ENCODE data around the gene B4GALT7. TPM values are rescaled to one million over a fixed set of nuclear protein-coding genes. Genes with fewer than 3 reads are reported as not detected.
A peak's percentile ranks its signal among the peaks of the same experiment; 100 is the strongest.

Gene B4GALT7
- total RNA-seq, 8 experiments from 2014 or later = 19.6 to 37.5 (median 25.4) TPM

- Histone ChIP-seq H3K27ac (no peak overlapping the region), H3K4me3 (no peak overlapping the region), H3K4me1 (replicated peaks in 1 of 2) (no peaks in the 10 kb centered on the region)
- in situ Hi-C loops (cut with MboI; ENCODE audit: low pct_unique_long_range_greater_than_20kb in 2 of 9, low sequenced_read_pairs in 9 of 9, unreplicated experiment in 9 of 9) = no loop called here
- WGBS, 10 experiments = 20 to 83% (median 63%) methylated on average over 1 to 2 of the region's 2 CpGs; no CpG with 5 or more reads in 4 of the 10 experiments
- no peak for ATAC-seq (replicated peaks in 6 of 8)
These were observed 30.0 kb upstream of the B4GALT7 start for GRCh38 chr5:177569894-177570293.

- ATAC-seq (replicated peaks in 6 of 8) = no peak
- no peaks in the 10 kb centered on the region for H3K4me1 ChIP-seq (replicated peaks in 1 of 2)
- in situ Hi-C loops (cut with MboI; ENCODE audit: low pct_unique_long_range_greater_than_20kb in 2 of 9, low sequenced_read_pairs in 9 of 9, unreplicated experiment in 9 of 9) = no loop called here
These were observed 24.4 kb upstream of the B4GALT7 start for GRCh38 chr5:177575488-177575887.

GRCh38 chr5:177576169-177576568 is 23.8 kb upstream of the B4GALT7 start:
- no peak overlapping the region for H3K27ac ChIP-seq
- no peaks in the 10 kb centered on the region for H3K4me1 ChIP-seq (replicated peaks in 1 of 2)
- no peak overlapping the region for H3K4me3 ChIP-seq
- ATAC-seq (replicated peaks in 6 of 8) = no peak
- in situ Hi-C loops (cut with MboI; ENCODE audit: low pct_unique_long_range_greater_than_20kb in 2 of 9, low sequenced_read_pairs in 9 of 9, unreplicated experiment in 9 of 9) = no loop called here
- WGBS, 10 experiments = 45 to 100% (median 71%) methylated on average over 1 to 7 of the region's 10 CpGs; no CpG with 5 or more reads in 2 of the 10 experiments

More at GRCh38 chr5:177575488-177575887, 24.4 kb upstream of the B4GALT7 start:
- Histone ChIP-seq H3K4me3 (no peak overlapping the region), H3K27ac (no peak overlapping the region)
- WGBS, 10 experiments = 13 to 63% (median 40%) methylated on average over 1 of the region's 1 CpG; no CpG with 5 or more reads in 6 of the 10 experiments

- no peak for ATAC-seq (replicated peaks in 6 of 8)
- Histone ChIP-seq H3K4me1 (replicated peaks in 1 of 2) (no peaks in the 10 kb centered on the region), H3K4me3 (no peak overlapping the region), H3K27ac (no peak overlapping the region)
- in situ Hi-C loops (cut with MboI; ENCODE audit: low pct_unique_long_range_greater_than_20kb in 2 of 9, low sequenced_read_pairs in 9 of 9, unreplicated experiment in 9 of 9) = no loop called here
- WGBS, 10 experiments = 47 to 100% (median 87%) methylated on average over 1 to 8 of the region's 8 CpGs; no CpG with 5 or more reads in 2 of the 10 experiments
These were observed 21.6 kb upstream of the B4GALT7 start for GRCh38 chr5:177578316-177578715.

GRCh38 chr5:177588413-177588909 is 11.5 kb upstream of the B4GALT7 start:
- no peak overlapping the region for H3K27ac ChIP-seq
- no peak for ATAC-seq (replicated peaks in 6 of 8)
- no peak overlapping the region for H3K4me3 ChIP-seq
- in situ Hi-C loops (cut with MboI; ENCODE audit: low pct_unique_long_range_greater_than_20kb in 2 of 9, low sequenced_read_pairs in 9 of 9, unreplicated experiment in 9 of 9) = no loop called here
- peaks cover 6 to 7% of the 10 kb centered on the region in 2 donors for H3K4me1 ChIP-seq (replicated peaks in 1 of 2)
- WGBS, 10 experiments = 7 to 83% (median 36%) methylated on average over 2 to 12 of the region's 13 CpGs

GRCh38 chr5:177590406-177590805 is 9.5 kb upstream of the B4GALT7 start:
- ATAC-seq (replicated peaks in 6 of 8) = no peak
- 0 to 83% (median 77%) methylated on average over 1 of the region's 1 CpG; no CpG with 5 or more reads in 3 of the 10 experiments for WGBS, 10 experiments
- in situ Hi-C loops (cut with MboI; ENCODE audit: low pct_unique_long_range_greater_than_20kb in 2 of 9, low sequenced_read_pairs in 9 of 9, unreplicated experiment in 9 of 9) = no loop called here
- Histone ChIP-seq H3K27ac (no peak overlapping the region), H3K4me1 (replicated peaks in 1 of 2) (peaks cover 6 to 7% of the 10 kb centered on the region in 2 donors), H3K4me3 (no peak overlapping the region)

GRCh38 chr5:177591690-177592009 is 8.3 kb upstream of the B4GALT7 start:
- peaks cover 6 to 7% of the 10 kb centered on the region in 2 donors for H3K4me1 ChIP-seq (replicated peaks in 1 of 2)
- no peak overlapping the region for H3K27ac ChIP-seq
- H3K4me3 ChIP-seq = peak overlapping the region; percentile 92 to 99 (median 96)
- in situ Hi-C loops (cut with MboI; ENCODE audit: low pct_unique_long_range_greater_than_20kb in 2 of 9, low sequenced_read_pairs in 9 of 9, unreplicated experiment in 9 of 9) = no loop called here
- ATAC-seq (replicated peaks in 6 of 8) = no peak
- WGBS, 10 experiments = 0 to 50% (median 17%) methylated on average over 1 to 8 of the region's 8 CpGs; no CpG with 5 or more reads in 1 of the 10 experiments

- Histone ChIP-seq H3K4me1 (replicated peaks in 1 of 2) (peaks cover 6 to 7% of the 10 kb centered on the region in 2 donors), H3K4me3 (peak within 1 kb of the TSS; percentile 92 to 99 (median 96)), H3K27ac (peak within 1 kb of the TSS; percentile 92 to 97)
- in situ Hi-C loops (cut with MboI; ENCODE audit: low pct_unique_long_range_greater_than_20kb in 2 of 9, low sequenced_read_pairs in 9 of 9, unreplicated experiment in 9 of 9) = no loop called here
- ATAC-seq (replicated peaks in 6 of 8) = peak; percentile 95 to 100 (median 98)
- WGBS, 10 experiments = 0 to 6% (median 0%) methylated on average over 1 to 44 of the region's 71 CpGs; no CpG with 5 or more reads in 3 of the 10 experiments
These were observed 7.7 kb upstream of the B4GALT7 start, which contains the start of gene TMED9 for GRCh38 chr5:177592010-177592834. TMED9 (plus strand) TSS chr5:177592203; CDS start chr5:177592215, 12 bp downstream.

- WGBS, 10 experiments = 25 to 100% (median 80%) methylated on average over 1 to 7 of the region's 13 CpGs
- Histone ChIP-seq H3K4me1 (replicated peaks in 1 of 2) (peaks cover 6 to 7% of the 10 kb centered on the region in 2 donors), H3K27ac (no peak overlapping the region), H3K4me3 (peak overlapping the region; percentile 92 to 99 (median 96))
- in situ Hi-C loops (cut with MboI; ENCODE audit: low pct_unique_long_range_greater_than_20kb in 2 of 9, low sequenced_read_pairs in 9 of 9, unreplicated experiment in 9 of 9) = no loop called here
- ATAC-seq (replicated peaks in 6 of 8) = no peak
These were observed 7.0 kb upstream of the B4GALT7 start for GRCh38 chr5:177592905-177593304.

- WGBS, 10 experiments = 60 to 100% (median 96%) methylated on average over 1 to 3 of the region's 3 CpGs; no CpG with 5 or more reads in 5 of the 10 experiments
- no peak for ATAC-seq (replicated peaks in 6 of 8)
- Histone ChIP-seq H3K27ac (no peak overlapping the region), H3K4me3 (no peak overlapping the region), H3K4me1 (replicated peaks in 1 of 2) (peaks cover 6 to 7% of the 10 kb centered on the region in 2 donors)
- in situ Hi-C loops (cut with MboI; ENCODE audit: low pct_unique_long_range_greater_than_20kb in 2 of 9, low sequenced_read_pairs in 9 of 9, unreplicated experiment in 9 of 9) = no loop called here
These were observed 6.4 kb upstream of the B4GALT7 start for GRCh38 chr5:177593511-177593910.

- H3K27ac ChIP-seq = no peak overlapping the region
- in situ Hi-C loops (cut with MboI; ENCODE audit: low pct_unique_long_range_greater_than_20kb in 2 of 9, low sequenced_read_pairs in 9 of 9, unreplicated experiment in 9 of 9) = no loop called here
- peaks cover 6 to 7% of the 10 kb centered on the region in 2 donors for H3K4me1 ChIP-seq (replicated peaks in 1 of 2)
- WGBS, 10 experiments = 87 to 98% (median 94%) methylated on average over 2 to 7 of the region's 8 CpGs; no CpG with 5 or more reads in 4 of the 10 experiments
- H3K4me3 ChIP-seq = no peak overlapping the region
- ATAC-seq (replicated peaks in 6 of 8) = no peak
These were observed 5.9 kb upstream of the B4GALT7 start for GRCh38 chr5:177594071-177594470.

GRCh38 chr5:177595026-177595585 is 4.8 kb upstream of the B4GALT7 start:
- in situ Hi-C loops (cut with MboI; ENCODE audit: low pct_unique_long_range_greater_than_20kb in 2 of 9, low sequenced_read_pairs in 9 of 9, unreplicated experiment in 9 of 9) = no loop called here
- Histone ChIP-seq H3K4me3 (no peak overlapping the region), H3K27ac (no peak overlapping the region), H3K4me1 (replicated peaks in 1 of 2) (peaks cover 6 to 7% of the 10 kb centered on the region in 2 donors)
- WGBS, 10 experiments = 86 to 91% (median 89%) methylated on average over 5 to 8 of the region's 8 CpGs; no CpG with 5 or more reads in 6 of the 10 experiments
- no peak for ATAC-seq (replicated peaks in 6 of 8)
